Left cardiac atrium (tissue), 4 donors: ENCODE data around the gene YBX2. TPM values are rescaled to one million over a fixed set of nuclear protein-coding genes. Genes with fewer than 3 reads are reported as not detected.
"Not testable (repeated sequence)": the region's sequence is repeated elsewhere in the genome, so short reads cannot be mapped to it uniquely, and the experiment has no call there.

Experiments used
- ATAC-seq, 2 donors: fragments of 200-7000 bp; cut with Tn5 transposase; one replicate each; pipeline ENCODE4 v1.9.1; 2020; ENCODE audit warnings: mild to moderate bottlenecking in 2 of 2, moderate library complexity in 2 of 2
- DNase-seq: peaks from one replicate; pipeline ENCODE4 v3.0.0-alpha.2; 2020
- intact Hi-C, 2 donors: fragments of 100-400 bp; cut with DNase I; formaldehyde crosslinking; loops; one replicate each; pipeline versions ENCODE4 v1.14.1 to v1.15.1; 2022 to 2023
- total RNA-seq, 2 donors: library from RNA; stranded (reverse); fragmentation: NEBNext Ultra II Directional; extraction: Animal tissue kit (Norgen Biotek cat#: 25700); gene quantifications; one replicate each; pipeline ENCODE4 v1.2.1, GENCODE V29; 2021
- donor health status: DM: no; HTN: yes; CAD: no.
- donor health status: DM: no; HTN: yes; CAD: no; lungs with severe emphysema.
- donor health status: DM: yes; HTN: yes; CAD: no.
- donor health status: Dilated cardiomyopathy.

The YBX2 gene
- total RNA-seq, 2 donors from 2014 or later = 1.2 to 1.9 TPM

- intact Hi-C loops = no loop called here
- no peak for ATAC-seq
Observed at GRCh38 chr17:7254511-7254910, 39.9 kb downstream of the YBX2 start.

GRCh38 chr17:7253082-7253481 lies 41.4 kb downstream of the YBX2 start:
- DNase-seq = no peak
- ATAC-seq = no peak
- intact Hi-C loops = no loop called here

More at GRCh38 chr17:7254511-7254910, 39.9 kb downstream of the YBX2 start:
- DNase-seq = no peak

- peak; percentile 97 for DNase-seq
- intact Hi-C loops = no loop called here
- ATAC-seq = peak; percentile 77 to 80
Observed at GRCh38 chr17:7252176-7253043, 42.0 kb downstream of the YBX2 start, which contains the start of gene ELP5. ELP5 (plus strand) TSS chr17:7252215; CDS start chr17:7252551, 336 bp downstream.

GRCh38 chr17:7251661-7252175 lies 42.7 kb downstream of the YBX2 start, which contains the start of gene CTDNEP1:
CTDNEP1 (minus strand) TSS chr17:7251734; CDS start chr17:7251296, 438 bp downstream.
- intact Hi-C loops = no loop called here
- DNase-seq (peak; percentile 98), ATAC-seq (peak; percentile 94 to 97)

- no peak for ATAC-seq
- intact Hi-C loops = no loop called here
- no peak for DNase-seq
Observed at GRCh38 chr17:7250695-7251627, 43.5 kb downstream of the YBX2 start.

- intact Hi-C loops = no loop called here
- DNase-seq (no peak), ATAC-seq (no peak)
Observed at GRCh38 chr17:7249830-7250229, 44.6 kb downstream of the YBX2 start.

- ATAC-seq = no peak
- intact Hi-C loops = no loop called here
- no peak for DNase-seq
Observed at GRCh38 chr17:7249214-7249613, 45.2 kb downstream of the YBX2 start.

GRCh38 chr17:7248796-7249195 lies 45.6 kb downstream of the YBX2 start:
- intact Hi-C loops = no loop called here
- no peak for DNase-seq
- ATAC-seq = no peak

- intact Hi-C loops = no loop called here
- ATAC-seq (no peak), DNase-seq (no peak)
Observed at GRCh38 chr17:7246779-7247178, 47.7 kb downstream of the YBX2 start.

- intact Hi-C loops, ATAC-seq, DNase-seq: not testable (repeated sequence)
Observed at GRCh38 chr17:7243838-7244237, 50.6 kb downstream of the YBX2 start.

- no peak for ATAC-seq
- DNase-seq = no peak
- intact Hi-C loops = no loop called here
Observed at GRCh38 chr17:7243453-7243729, 51.0 kb downstream of the YBX2 start.

- intact Hi-C loops = no loop called here
- peak; percentile 59 to 63 for ATAC-seq
- peak; percentile 97 for DNase-seq
Observed at GRCh38 chr17:7242717-7243452, 51.6 kb downstream of the YBX2 start.

GRCh38 chr17:7241783-7242716 lies 52.4 kb downstream of the YBX2 start, which contains the start of gene GABARAP:
GABARAP (minus strand) TSS chr17:7242449; CDS start chr17:7242330, 119 bp downstream.
- DNase-seq (peak; percentile 94), ATAC-seq (peak; percentile 38 to 43)
- intact Hi-C loops = no loop called here

- DNase-seq (no peak), ATAC-seq (no peak)
- intact Hi-C loops = no loop called here
Observed at GRCh38 chr17:7241090-7241733, 53.2 kb downstream of the YBX2 start.

GRCh38 chr17:7240375-7240774 lies 54.1 kb downstream of the YBX2 start:
- intact Hi-C loops = no loop called here
- DNase-seq (no peak), ATAC-seq (no peak)

GRCh38 chr17:7239091-7240027 lies 55.1 kb downstream of the YBX2 start, which contains the start of gene PHF23:
PHF23 (minus strand) TSS chr17:7239457; CDS start chr17:7239279, 178 bp downstream.
- DNase-seq (peak; percentile 99), ATAC-seq (peak; percentile 71 to 79)
- intact Hi-C loops = no loop called here
